GM13977 (cell line): ENCODE data around the gene PHF10.

Experiments used
- DNase-seq: peaks from one replicate; pipeline ENCODE4 v3.0.0; 2012; ENCODE audit warnings: low spot score
- in situ Hi-C: fragments of 300-500 bp; cut with MboI; formaldehyde crosslinking; loops from one replicate; pipeline ENCODE4 v1.12.0; 2022; ENCODE audit warnings: low sequenced_read_pairs, low pct_unique_long_range_greater_than_20kb, mixed read lengths, inconsistent platforms; ENCODE audit not compliant: unreplicated experiment
- TF ChIP-seq, protein P1 (sequence below): IDR thresholded peaks from 2 replicates; pipeline ENCODE4 v1.5.1; 2012; ENCODE audit warnings: mild to moderate bottlenecking, control low read depth; ENCODE audit not compliant: insufficient read depth; ENCODE audit errors: extremely low read depth, missing control alignments

The PHF10 gene

DNA sequence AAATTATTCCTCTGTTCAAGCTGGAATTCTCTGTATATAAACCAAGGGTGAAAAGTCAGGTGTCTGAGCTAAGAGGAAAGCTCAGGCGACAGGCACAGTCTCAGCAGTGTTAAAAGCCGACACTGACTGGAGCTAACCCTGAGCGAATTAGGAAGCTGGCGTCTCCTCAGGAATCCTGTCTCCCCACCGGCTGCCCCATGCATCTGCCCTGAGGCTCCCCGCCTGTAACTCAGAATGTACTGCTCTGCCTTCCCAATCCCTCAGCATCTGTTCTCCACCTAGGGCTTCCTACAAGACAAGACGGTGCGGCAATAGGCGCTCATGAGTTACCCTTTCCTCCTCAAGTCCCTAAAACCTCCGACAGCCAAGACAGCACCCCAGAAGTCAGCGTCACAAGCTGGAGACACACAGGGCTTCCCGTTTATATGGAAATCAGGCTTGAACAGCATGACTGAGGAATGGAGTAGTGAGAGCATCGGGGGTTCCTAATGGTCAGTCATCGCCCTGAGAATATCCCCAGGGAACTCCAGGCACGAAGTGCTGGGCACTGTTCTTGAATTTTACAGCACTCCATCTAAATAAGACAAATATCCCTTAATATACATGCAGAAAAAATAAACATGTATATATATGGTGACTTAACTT, 56.0 kb downstream of the PHF10 start:
- no peak for DNase-seq
- TF ChIP-seq, protein P1, sequence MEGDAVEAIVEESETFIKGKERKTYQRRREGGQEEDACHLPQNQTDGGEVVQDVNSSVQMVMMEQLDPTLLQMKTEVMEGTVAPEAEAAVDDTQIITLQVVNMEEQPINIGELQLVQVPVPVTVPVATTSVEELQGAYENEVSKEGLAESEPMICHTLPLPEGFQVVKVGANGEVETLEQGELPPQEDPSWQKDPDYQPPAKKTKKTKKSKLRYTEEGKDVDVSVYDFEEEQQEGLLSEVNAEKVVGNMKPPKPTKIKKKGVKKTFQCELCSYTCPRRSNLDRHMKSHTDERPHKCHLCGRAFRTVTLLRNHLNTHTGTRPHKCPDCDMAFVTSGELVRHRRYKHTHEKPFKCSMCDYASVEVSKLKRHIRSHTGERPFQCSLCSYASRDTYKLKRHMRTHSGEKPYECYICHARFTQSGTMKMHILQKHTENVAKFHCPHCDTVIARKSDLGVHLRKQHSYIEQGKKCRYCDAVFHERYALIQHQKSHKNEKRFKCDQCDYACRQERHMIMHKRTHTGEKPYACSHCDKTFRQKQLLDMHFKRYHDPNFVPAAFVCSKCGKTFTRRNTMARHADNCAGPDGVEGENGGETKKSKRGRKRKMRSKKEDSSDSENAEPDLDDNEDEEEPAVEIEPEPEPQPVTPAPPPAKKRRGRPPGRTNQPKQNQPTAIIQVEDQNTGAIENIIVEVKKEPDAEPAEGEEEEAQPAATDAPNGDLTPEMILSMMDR: no peak
- in situ Hi-C loops: no loop called here

DNA sequence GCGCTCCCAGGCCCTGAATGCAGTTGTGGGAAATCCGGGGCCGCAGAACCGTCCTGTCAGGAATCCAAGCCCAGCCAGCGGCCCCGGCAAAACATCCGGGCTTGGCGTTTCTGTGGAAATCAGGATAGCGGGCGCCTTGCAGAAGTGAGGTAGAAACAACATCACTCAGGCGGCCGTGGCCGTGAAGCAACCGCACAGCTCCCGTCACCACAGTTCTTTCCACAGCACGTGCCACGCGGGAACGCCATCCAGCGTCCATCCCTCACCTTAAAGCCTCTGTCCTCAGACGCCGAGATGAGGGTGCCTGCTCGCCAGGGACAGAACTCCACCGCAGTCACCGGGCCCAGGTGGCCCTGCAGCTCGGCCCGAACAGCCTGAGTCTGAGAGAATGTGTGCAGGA, 56.6 kb downstream of the PHF10 start:
- TF ChIP-seq, protein P1: no peak
- no peak for DNase-seq
- in situ Hi-C loops: no loop called here

DNA sequence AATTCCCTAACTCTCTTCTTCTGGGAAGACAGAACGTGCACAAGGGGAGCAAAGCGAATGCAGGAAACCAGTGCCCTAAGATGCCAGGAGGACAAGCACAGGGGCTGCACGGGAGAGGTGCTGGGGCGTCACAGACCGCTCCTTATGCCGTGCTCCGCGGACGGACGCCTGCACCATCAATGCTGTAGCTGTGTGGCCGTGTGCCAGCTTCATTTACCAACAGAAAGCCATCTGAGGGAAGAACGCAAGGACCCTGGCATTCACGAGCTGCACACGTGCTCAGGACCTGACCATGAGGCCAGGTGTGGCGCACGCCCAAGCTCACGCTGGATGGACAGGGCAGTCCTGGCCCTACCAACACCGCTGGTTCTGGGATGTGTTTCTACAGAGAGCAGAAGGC, 57.9 kb downstream of the PHF10 start:
- DNase-seq: no peak
- in situ Hi-C loops: no loop called here
- TF ChIP-seq, protein P1: no peak

DNA sequence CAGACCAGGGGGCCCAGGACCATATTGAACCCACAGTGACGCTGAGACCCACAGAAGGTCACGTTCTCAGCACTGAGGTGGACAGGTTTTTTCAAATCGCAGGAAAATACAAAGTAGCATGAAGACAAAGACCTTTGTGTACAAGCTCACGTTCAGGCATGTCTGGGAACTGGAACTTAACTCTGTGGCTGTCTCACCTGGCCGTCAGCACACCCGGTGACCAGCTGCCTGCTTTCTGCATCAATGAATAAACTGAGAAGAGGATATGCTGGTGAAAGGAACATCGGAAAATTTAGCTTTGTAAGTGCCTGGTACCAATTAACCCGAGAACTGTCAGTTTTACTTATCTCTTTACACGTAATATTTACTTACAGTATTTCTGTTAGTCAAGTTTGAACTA, 59.0 kb downstream of the PHF10 start:
- DNase-seq: no peak
- TF ChIP-seq, protein P1: no peak
- in situ Hi-C loops: no loop called here

DNA sequence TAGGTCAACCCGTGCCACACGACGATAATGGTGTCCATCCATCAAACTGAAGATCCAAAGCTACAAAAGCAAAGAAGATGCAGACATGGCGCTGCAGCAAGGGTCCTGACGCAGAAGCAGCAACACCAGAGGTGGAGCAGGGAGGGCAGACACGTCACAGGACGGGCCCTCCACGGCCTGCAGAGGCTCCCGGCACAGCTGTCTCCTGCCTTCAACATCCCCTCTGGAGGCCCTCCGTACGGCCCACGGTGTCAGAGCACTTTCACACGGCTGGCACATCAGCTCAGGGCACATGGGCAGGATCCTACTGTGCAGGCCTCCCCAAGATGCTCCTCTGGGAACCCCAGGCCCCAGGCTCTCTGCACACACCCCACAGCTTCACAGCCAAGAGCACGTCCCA, 60.1 kb downstream of the PHF10 start:
- in situ Hi-C loops: no loop called here
- TF ChIP-seq, protein P1: no peak
- DNase-seq: no peak

DNA sequence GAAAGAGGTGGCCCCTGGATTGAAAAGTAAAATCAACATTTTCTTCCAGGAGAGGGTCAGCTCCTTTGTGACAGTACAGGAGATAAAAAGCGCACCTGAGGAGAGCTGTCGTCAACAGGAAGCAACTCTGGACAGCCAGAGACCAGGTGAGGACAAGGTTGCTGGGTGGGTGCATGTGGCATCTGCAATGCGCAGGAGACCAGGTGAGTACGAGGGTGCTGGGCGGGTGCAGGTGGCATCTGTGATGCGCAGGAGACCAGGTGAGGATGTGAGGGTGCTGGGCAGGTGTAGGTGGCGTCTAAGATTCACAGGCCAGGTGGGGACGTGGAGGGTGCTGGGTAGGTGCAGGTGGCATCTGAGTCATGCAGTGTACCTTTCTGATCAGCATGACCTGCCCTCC, 60.8 kb downstream of the PHF10 start:
- TF ChIP-seq, protein P1: no peak
- no peak for DNase-seq
- in situ Hi-C loops: no loop called here

DNA sequence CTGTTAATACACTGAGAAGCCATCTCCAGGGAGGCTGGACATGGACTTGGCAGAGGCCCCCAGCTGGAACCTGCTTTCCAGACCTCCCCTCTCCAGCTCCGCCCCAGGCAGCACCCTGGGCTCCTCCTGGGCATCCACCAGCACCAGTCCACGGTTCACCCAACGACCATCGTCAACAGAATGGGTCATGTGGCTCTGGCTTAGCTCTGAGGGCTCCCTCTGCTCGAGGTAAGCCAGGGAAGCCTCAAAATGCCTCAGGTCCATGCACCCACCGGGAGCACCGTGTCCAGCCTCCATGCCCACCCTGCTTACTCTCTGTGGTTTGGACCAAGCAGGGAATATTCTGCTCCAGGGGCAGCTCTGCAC, 62.9 kb downstream of the PHF10 start:
- TF ChIP-seq, protein P1: no peak

More for the DNA sequence above, 62.9 kb downstream of the PHF10 start:
- in situ Hi-C loops: no loop called here
- no peak for DNase-seq
